Lower lobe of right lung (tissue), 2 donors: ENCODE data around the gene OR2V2. TPM values are rescaled to one million over a fixed set of nuclear protein-coding genes. Genes with fewer than 3 reads are reported as not detected.
A peak's percentile ranks its signal among the peaks of the same experiment; 100 is the strongest.
"Not testable (repeated sequence)": the region's sequence is repeated elsewhere in the genome, so short reads cannot be mapped to it uniquely, and the experiment has no call there.

ENCODE experiments used
- ATAC-seq, 2 donors: fragments of 200-7000 bp; cut with Tn5 transposase; one replicate each; pipeline ENCODE4 v1.9.1; 2020 to 2022; ENCODE audit warnings: mild to moderate bottlenecking in 2 of 2, moderate library complexity in 2 of 2
- DNase-seq: peaks from one replicate; pipeline ENCODE4 v3.0.0-alpha.2; 2020
- H3K27ac ChIP-seq: fragments of 200-600 bp; one replicate; pipeline ENCODE4 v1.8.0; 2022
- H3K27me3 ChIP-seq: fragments of 200-600 bp; one replicate; pipeline ENCODE4 v1.8.0; 2022; ENCODE audit warnings: low read depth
- H3K36me3 ChIP-seq: fragments of 200-600 bp; one replicate; pipeline ENCODE4 v1.8.0; 2022; ENCODE audit warnings: mild to moderate bottlenecking
- H3K4me1 ChIP-seq: fragments of 200-600 bp; one replicate; pipeline ENCODE4 v1.8.0; 2022
- H3K4me3 ChIP-seq: fragments of 200-600 bp; one replicate; pipeline ENCODE4 v1.8.0; 2022; ENCODE audit warnings: mild to moderate bottlenecking
- H3K9me3 ChIP-seq: fragments of 200-600 bp; one replicate; pipeline ENCODE4 v1.8.0; 2022
- intact Hi-C: fragments of 100-400 bp; cut with DNase I; formaldehyde crosslinking; loops from one replicate; pipeline ENCODE4 v1.11.0; 2022
- long read RNA-seq: library from polyadenylated mRNA; unstranded; transcript quantifications from one replicate; pipeline ENCODE4 v2.0.0, GENCODE V29; 2021
- total RNA-seq: library from RNA; stranded (reverse); fragmentation: NEBNext Ultra II Directional; extraction: Animal tissue kit (Norgen Biotek cat#: 25700); gene quantifications from one replicate; pipeline ENCODE4 v1.2.1, GENCODE V29; 2021
- TF ChIP-seq, protein P1 (sequence below): fragments of 200-600 bp; IDR thresholded peaks from one replicate; pipeline ENCODE4 v1.8.0; 2022; ENCODE audit warnings: antibody characterized with exemption, mild to moderate bottlenecking
- donor health status: DM: no; HTN: yes; CAD: no; lungs with severe emphysema.

The OR2V2 gene, protein sequence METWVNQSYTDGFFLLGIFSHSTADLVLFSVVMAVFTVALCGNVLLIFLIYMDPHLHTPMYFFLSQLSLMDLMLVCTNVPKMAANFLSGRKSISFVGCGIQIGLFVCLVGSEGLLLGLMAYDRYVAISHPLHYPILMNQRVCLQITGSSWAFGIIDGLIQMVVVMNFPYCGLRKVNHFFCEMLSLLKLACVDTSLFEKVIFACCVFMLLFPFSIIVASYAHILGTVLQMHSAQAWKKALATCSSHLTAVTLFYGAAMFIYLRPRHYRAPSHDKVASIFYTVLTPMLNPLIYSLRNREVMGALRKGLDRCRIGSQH
- not detected for total RNA-seq
- long read RNA-seq, result 0 reads

DNA sequence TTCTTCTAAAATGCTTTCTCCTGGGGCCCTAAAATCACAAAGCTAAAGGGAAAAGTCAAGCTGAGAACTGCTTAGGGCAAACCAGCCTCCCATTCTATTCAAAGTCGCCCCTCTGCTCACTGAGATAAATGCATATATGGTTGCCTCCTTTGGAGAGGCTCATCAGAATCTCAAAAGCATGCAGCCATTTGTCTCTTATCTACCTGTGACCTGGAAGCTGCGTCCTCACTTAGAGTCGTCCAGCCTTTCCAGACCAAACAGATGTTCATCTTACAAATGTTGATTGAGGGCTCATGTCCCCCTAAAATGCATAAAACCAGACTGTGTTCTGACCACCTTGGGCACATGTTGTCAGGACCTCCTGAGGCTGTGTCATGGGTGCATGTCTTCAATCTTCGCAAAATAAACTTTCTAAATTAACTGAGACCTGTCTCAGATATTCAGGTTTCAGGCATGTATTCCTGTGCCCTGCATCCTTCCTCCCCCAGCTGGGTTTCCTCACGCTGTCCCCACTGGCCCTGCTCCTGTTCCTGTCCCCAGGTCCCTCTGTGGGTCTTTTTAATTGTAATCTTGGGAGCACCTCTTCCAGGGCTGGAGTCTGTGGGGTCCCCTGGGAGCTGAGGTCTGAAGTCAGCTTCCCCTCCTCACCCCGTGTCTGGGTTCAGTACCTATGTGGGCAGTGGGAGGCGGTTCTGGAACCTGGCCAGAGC lies at the start of gene OR2V2:
Gene OR2V2 (plus strand): TSS at position 660 of the 710 bp plus-strand sequence. CDS start 7,357 bp downstream, outside the sequence.
- H3K4me1 ChIP-seq, H3K27me3 ChIP-seq, H3K9me3 ChIP-seq, H3K4me3 ChIP-seq, ATAC-seq, DNase-seq, H3K36me3 ChIP-seq, H3K27ac ChIP-seq, intact Hi-C loops: not testable (repeated sequence)

DNA sequence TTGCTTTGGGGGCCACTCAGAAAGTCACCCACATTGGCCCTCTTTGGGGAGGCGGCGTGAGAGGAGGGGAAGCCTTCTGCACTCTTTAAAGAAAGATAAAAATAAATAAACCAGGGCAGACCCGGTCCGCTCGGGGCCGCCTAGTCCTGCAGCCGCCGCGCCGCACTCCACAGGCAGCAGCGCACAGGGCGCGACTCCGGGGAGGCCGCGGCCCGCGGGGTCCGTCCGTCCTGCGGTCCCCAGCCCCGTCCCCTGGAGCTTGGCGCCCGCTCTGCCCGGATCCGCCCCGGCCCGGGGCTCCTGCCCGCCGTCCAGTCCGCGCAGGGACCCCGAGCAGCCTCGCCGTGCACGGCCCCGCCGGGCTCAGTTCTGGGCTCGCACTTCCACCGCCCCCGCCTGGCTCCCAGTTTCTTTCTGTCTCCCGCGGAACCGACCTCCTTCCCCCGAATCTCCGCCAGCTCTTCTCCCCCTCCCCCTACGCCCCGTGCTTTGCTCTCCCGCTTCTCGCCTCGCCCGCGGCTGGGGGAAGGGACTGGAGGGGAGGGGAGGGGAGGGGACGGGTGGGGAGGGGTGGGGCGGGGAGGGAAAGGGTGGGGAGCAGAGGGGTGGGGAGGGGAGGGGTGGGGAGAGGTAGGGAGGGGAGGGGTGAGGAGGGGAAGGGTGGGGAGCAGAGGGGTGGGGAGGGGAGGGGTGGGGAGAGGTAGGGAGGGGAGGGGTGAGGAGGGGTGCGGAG lies 49.5 kb upstream of the OR2V2 start:
- intact Hi-C loops, H3K36me3 ChIP-seq, H3K4me1 ChIP-seq, DNase-seq, H3K27ac ChIP-seq, H3K4me3 ChIP-seq, H3K9me3 ChIP-seq: not testable (repeated sequence)
- H3K27me3 ChIP-seq, result peaks cover 19% of the 10 kb centered on the region
- ATAC-seq, result peak; percentile 32 to 51

DNA sequence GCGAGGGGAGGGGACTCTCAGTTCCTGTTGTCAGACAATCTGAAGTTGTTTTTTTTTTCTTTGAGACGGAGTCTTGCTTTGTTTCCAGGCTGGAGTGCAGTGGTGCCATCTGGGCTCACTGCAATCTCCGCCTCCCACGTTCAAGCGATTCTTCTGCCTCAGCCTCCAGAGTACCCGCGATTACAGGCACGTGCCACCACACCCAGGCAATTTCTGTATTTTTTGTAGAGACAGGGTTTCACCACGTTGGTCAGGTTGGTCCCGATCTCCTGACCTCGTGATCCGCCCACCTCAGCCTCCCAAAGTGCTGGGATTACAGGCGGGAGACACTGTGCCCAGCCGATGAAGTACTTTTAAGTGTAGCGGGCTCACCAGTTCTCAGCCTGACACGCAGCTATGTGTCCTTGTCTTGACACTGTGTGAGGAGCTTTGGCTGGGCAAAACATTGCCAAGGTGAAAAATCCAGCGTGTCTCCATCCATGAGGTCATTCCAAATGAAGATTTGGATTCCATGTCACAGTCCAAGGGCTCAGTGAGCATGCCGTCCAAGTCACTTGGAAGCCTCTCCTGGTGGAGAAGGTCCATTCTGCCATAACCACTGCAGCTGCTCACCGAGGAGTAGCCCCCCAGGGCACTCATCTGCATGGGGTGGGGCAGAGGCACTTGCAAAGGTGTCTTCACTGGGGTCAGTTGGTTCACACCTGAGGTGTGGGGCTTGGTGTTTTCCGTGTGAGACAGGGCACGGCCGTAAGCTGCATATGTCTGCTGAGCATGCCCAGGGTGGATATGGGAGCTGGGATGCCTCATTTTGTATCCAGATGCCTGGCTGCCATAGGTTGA lies 48.4 kb upstream of the OR2V2 start:
- Histone ChIP-seq H3K27ac (no peak overlapping the region), H3K4me1 (no peaks in the 10 kb centered on the region), H3K9me3 (no peaks in the 10 kb centered on the region), H3K4me3 (no peak overlapping the region), H3K36me3 (no peaks in the 10 kb centered on the region), H3K27me3 (peaks cover 19% of the 10 kb centered on the region)
- no peak for ATAC-seq
- intact Hi-C loops, result no loop called here
- TF ChIP-seq, protein P1, sequence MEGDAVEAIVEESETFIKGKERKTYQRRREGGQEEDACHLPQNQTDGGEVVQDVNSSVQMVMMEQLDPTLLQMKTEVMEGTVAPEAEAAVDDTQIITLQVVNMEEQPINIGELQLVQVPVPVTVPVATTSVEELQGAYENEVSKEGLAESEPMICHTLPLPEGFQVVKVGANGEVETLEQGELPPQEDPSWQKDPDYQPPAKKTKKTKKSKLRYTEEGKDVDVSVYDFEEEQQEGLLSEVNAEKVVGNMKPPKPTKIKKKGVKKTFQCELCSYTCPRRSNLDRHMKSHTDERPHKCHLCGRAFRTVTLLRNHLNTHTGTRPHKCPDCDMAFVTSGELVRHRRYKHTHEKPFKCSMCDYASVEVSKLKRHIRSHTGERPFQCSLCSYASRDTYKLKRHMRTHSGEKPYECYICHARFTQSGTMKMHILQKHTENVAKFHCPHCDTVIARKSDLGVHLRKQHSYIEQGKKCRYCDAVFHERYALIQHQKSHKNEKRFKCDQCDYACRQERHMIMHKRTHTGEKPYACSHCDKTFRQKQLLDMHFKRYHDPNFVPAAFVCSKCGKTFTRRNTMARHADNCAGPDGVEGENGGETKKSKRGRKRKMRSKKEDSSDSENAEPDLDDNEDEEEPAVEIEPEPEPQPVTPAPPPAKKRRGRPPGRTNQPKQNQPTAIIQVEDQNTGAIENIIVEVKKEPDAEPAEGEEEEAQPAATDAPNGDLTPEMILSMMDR, result no peak
- no peak for DNase-seq

DNA sequence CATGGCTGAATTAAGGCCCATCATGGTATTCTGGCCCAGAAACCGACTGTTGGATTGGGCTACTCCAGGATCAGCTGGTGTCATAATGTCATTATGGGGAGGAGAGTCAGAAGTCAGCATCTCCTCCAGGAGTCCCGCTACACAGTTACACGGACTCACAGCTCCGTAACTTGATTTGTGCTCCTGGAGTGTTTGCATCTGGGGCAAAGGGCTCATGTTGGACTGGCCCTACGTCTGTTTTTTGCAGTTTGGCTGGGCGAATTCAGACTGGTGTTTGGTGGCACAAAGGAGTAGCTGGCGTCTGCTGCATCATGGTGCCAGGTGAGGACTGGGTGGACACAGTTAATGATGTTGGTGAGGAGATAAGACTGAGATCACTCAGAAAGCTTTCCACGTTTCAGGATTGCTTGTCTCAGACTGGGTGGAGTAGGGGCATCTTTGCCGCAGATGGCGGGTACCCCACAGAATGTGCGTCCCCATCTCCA lies 47.7 kb upstream of the OR2V2 start:
- intact Hi-C loops, result no loop called here
- TF ChIP-seq, protein P1, result no peak
- H3K4me1 ChIP-seq, result no peaks in the 10 kb centered on the region
- ATAC-seq (no peak), DNase-seq (no peak)
- no peaks in the 10 kb centered on the region for H3K9me3 ChIP-seq
- H3K36me3 ChIP-seq, result no peaks in the 10 kb centered on the region
- H3K27ac ChIP-seq, result no peak overlapping the region
- no peak overlapping the region for H3K4me3 ChIP-seq
- peaks cover 26% of the 10 kb centered on the region for H3K27me3 ChIP-seq

DNA sequence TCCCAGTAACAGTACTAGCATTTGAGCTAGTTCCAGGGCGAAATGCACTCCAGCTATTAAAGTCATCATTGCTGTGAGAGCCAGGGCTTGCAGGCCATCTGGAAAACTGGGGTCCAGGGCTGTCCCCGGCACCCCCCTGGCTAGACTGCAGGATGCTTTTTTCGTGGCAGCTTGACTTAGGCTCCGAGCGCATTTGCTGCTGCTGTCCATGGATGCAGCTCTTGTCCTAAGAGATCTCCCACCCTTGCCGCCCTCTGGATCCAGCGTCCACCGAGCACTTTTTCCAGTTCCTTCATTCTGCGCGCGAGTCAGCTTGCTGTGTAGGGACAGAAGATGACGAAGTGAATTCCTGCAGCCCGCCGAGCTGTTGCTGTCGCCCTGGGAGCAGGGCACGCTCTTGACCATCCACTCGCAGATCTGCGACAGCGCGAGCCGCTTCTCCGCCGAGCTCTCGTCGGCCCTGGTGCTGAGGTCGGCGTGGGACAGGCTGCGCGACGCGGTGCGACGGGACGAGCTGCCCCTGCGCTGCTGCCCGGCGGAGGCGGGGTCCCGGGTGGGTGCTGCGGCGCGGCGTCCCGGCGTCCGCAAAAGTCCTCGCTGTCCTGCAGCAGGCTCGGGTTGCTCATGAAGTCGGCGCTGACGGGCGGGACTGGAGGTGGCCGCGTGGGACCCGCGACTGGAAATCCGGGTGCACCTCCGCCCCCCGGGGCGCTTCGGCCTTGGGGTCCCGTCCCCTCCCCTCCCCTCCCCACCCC lies 47.1 kb upstream of the OR2V2 start:
- DNase-seq, result no peak
- no peaks in the 10 kb centered on the region for H3K36me3 ChIP-seq
- H3K4me1 ChIP-seq, result no peaks in the 10 kb centered on the region
- TF ChIP-seq, protein P1, result no peak
- intact Hi-C loops, result no loop called here
- no peak overlapping the region for H3K27ac ChIP-seq
- ATAC-seq, result peak in 1 of 2 donors; percentile 9
- H3K9me3 ChIP-seq, result no peaks in the 10 kb centered on the region
- no peak overlapping the region for H3K4me3 ChIP-seq
- peaks cover 32% of the 10 kb centered on the region for H3K27me3 ChIP-seq

DNA sequence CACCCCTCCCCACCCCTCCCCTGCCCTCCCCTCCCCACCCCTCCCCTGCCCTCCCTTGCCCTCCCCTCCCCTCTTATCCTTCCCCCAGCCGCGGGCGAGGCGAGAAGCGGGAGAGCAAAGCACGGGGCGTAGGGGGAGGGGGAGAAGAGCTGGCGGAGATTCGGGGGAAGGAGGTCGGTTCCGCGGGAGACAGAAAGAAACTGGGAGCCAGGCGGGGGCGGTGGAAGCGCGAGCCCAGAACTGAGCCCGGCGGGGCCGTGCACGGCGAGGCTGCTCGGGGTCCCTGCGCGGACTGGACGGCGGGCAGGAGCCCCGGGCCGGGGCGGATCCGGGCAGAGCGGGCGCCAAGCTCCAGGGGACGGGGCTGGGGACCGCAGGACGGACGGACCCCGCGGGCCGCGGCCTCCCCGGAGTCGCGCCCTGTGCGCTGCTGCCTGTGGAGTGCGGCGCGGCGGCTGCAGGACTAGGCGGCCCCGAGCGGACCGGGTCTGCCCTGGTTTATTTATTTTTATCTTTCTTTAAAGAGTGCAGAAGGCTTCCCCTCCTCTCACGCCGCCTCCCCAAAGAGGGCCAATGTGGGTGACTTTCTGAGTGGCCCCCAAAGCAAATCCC lies 46.2 kb upstream of the OR2V2 start:
- H3K27ac ChIP-seq, H3K36me3 ChIP-seq, intact Hi-C loops, H3K4me3 ChIP-seq, H3K4me1 ChIP-seq, DNase-seq, H3K9me3 ChIP-seq: not testable (repeated sequence)
- peaks cover 38% of the 10 kb centered on the region for H3K27me3 ChIP-seq
- ATAC-seq, result peak; percentile 33 to 35

DNA sequence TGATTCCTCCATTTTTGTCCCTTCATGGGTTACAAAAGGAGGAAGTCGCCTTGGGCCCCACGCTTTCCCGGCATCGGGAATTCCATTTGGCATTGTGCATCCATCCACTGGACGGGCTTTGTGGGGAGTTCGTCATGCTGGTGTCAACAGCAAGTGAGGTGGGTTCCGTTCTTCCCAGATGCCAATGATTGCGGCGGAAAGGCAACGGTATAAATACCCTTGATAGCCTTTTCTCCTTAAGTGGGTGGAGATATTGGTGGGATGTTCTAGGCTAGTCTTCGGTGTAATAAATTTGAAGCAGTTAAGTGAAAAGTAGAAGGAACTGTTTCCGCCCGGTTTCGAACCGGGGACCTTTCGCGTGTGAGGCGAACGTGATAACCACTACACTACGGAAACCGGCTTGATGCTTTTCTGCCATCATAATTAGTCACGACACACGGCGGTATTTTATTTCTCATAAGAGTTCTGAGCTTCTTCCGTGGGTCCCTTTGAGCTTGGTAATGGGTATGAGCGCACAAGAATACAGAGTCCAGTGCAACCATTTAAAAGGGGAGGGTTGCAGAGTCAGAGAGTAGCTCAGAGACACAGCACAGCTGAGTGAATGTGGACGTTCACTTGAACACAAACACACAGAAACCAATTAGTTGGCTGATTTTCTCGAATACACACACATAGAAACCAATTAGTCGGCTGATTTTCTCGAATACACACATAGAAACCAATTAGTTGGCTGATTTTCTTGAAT lies 45.3 kb upstream of the OR2V2 start:
- H3K27ac ChIP-seq, H3K36me3 ChIP-seq, intact Hi-C loops, H3K4me3 ChIP-seq, H3K4me1 ChIP-seq, DNase-seq, ATAC-seq, H3K9me3 ChIP-seq: not testable (repeated sequence)
- H3K27me3 ChIP-seq, result peaks cover 46% of the 10 kb centered on the region

DNA sequence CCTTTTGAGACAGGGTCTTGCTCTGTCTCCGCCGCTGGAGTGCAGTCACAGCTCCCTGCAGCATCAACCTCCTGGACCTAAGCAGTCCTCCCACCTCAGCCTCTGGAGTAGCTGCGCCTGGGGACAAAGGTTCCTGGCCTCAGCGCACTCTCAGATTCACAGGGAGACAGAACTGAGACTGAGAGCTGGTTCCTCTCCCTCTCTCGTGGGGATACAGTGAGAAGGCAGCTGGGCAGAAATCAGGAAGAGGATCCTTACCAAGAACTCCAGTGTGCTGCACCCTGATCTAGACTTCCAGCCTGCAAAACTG lies 43.2 kb upstream of the OR2V2 start:
- H3K4me1 ChIP-seq, DNase-seq, H3K4me3 ChIP-seq, intact Hi-C loops, ATAC-seq, H3K36me3 ChIP-seq, H3K9me3 ChIP-seq, H3K27ac ChIP-seq: not testable (repeated sequence)
- H3K27me3 ChIP-seq, result peaks cover 60% of the 10 kb centered on the region
